DMS53 treated with DMSO at 0.1 percent for 48 hours (cell line): ENCODE results near the gene ANKRD33B.
"Not testable (repeated sequence)": the region's sequence is repeated elsewhere in the genome, so short reads cannot be mapped to it uniquely, and the experiment has no call there.

Experiments used
- DNase-seq: peaks from one replicate; lab custom pipeline; 2025; ENCODE audit not compliant: unreplicated experiment; lab: John Stamatoyannopoulos, UW

The ANKRD33B gene

DNA sequence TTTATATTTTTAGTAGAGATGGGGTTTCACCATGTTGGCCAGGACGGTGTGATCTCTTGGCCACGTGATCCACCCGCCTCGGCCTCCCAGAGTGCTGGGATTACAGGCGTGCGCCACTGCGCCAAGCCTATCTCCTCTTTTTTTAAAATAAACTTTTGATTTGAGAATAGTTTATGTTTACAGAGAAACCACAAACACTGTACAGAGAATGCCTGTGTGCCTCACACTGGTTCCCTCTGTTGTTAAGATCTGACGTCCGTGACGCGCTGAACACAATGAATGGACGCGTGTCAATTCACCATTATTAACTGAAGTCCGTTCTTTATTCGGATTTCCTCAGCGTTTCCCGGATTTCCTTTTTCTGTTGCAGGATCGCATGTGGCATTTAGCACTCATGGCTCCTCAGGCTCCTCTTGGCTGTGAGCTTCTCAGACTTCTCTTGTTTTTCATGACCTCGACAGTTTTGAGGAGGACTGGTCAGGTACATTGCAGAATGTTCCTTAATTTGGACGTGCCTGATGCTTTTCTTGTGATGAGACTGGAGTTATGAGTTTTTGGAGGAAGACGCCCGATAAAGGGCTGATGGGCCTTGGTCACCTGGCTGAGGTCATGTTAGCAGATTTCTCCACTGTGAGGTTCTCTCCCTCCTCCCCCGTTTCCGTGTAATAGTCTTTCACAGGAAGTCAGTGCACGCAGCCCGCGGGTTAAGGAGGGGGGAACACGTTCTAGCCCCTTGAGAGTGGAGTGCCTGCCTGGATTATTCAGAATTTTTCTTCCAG is 69.6 kb downstream of the ANKRD33B start:
- no peak for DNase-seq

DNA sequence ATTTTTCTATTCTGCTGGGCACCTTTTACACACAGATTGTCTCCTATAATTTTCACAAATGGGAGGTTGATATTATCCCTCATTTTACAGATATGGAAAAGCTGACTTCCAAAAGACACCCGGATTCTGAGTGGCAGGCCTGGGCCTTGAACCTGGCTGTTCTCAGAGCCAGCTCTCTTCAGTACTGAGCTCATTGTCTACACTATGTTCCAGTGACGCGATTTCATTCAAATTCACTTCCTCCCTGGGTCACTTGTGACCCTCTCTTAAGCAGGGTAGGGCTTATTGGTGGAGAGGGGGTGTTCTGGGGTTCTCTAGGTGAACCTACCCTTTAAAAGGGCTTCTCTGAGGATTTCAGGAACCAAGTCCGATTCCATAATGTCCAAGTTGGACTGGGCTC is 70.2 kb downstream of the ANKRD33B start:
- DNase-seq: no peak

DNA sequence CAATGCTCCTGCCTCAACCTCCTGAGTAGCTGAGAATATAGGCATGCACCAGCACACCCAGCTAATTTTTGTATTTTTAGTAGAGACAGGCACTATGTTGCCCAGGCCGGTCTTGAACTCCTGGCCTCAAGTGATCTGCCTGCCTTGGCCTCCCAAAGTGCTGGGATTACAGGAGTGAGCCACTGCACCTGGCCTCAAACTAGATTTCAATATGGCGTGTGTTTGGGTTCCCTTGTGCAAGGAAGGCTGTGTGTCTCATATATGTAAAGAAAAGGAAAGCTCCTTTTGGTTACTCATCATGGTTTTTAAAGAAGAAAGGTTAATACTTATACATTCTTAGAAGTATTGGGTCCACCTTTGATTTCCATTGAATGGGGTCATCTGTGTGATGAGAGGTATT is 70.7 kb downstream of the ANKRD33B start:
- no peak for DNase-seq

DNA sequence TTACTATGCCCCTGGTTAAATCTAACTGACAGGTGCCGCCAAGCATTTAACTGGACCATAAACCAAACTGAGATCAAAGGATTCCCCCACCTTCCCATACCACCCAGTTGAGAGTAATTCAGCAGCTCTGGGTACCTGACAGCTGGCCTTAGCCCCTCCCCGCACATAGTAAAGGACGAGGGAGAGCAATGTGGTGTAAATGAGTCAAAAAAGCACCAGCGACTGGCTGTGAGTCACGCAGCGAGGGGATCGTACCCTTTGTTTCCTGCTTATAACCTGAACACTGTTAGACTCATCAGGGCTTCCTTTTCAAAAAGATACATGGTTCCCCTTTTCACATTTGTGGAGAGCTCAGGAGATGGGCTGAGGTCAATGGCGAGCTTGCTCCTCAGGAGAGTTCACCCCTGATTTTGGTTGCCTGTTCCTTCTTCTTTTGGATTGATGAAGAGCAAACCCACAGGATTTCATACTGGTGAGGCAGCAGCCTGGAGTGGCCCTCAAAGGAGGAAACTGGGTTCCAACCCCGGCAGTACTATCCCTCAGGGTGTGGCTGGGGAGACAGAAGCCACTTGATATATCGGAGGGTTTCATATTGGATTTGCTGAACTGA is 71.5 kb downstream of the ANKRD33B start:
- DNase-seq: no peak

DNA sequence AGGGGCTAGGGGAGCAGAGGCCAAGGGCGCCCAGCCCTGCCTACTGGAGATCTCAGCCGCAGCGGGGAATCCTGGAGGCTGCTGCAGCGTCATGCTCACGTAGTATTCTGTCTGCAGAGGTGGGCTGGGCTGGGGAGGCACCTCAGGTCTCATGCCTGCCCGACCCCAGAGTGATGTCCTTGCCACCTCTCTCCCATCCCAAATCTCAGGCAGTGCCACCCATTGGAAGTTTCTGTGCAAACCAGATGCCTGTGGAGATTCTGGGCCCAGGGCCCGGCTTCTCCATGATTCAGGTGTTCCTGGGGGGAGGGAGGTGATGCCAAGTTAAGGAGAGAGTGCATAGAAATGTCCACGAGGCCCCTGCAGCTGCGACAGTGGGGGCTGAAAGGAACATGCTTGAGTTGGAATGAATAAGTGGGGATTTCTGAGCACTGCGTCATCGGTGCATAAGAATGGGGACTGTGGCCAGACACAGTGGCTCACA is 72.0 kb downstream of the ANKRD33B start:
- DNase-seq: no peak

DNA sequence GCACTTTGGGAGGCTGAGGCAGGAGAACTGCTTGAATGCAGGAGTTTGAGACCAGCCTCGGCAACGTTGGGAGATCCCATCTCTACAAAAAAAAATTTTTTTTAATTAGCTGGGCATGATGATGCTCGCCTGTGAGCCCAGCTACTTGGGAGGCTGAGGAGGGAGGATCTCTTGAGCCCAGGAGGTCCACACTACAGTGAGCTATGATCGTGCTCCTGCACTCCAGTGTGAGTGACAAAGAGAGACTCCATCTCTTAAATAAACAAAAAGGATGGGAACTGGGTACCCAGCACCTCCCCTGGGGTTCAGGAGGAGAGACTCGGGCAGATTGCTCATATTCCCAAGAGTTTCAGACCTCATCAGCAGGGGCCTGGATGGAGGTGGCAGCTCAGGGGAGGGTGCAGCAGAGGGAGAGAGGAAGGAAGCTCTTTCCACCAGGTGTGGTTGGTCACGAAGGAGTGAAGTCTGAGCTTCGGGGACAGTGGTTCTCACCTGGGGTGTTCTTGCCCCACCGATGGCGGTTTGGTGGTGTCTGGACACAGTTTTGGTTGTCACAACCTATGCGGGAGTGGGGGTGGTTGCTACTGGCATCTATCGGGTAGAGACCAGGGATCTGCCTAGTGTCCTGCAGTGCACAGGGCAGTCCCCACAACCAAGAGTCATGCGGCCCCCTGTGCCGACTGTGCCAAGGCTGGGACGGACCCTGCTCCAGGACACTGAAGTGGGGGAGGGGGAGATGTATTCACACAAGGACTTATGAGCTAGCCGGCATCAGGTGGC is 72.7 kb downstream of the ANKRD33B start:
- no peak for DNase-seq

DNA sequence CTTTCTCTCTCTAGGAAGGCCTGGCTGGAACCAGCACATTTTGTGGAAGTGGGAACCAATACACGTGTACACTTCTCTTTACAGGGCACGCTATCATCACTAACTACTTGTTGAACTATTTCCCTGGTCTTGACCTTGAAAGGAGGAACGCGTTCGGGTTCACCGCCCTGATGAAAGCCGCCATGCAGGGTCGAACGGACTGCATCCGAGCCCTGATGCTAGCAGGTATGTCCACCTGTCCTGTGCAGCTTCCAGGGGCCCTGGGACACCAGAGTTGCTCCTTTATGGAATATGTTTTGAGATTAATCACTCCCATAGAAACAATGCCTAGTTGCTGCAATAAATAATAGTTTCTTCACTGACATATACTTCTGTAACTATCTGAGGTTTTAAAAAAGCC is 74.1 kb downstream of the ANKRD33B start:
- DNase-seq: no peak

DNA sequence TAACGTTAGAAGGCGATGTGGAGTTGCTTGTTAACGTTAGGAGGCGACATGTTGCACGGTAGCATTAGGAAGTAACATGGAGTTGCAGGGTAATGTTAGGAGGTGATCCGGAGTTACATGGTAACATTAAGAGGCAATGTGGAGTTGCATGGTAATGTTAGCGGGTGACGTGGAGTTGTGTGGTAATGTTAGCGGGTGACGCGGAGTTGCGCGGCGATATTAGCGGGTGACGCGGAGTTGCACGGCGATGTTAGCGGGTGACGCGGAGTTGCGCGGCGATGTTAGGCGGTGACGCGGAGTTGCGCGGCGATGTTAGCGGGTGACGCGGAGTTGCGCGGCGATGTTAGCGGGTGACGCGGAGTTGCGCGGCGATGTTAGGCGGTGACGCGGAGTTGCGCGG is 74.9 kb downstream of the ANKRD33B start:
- not testable (repeated sequence) for DNase-seq

DNA sequence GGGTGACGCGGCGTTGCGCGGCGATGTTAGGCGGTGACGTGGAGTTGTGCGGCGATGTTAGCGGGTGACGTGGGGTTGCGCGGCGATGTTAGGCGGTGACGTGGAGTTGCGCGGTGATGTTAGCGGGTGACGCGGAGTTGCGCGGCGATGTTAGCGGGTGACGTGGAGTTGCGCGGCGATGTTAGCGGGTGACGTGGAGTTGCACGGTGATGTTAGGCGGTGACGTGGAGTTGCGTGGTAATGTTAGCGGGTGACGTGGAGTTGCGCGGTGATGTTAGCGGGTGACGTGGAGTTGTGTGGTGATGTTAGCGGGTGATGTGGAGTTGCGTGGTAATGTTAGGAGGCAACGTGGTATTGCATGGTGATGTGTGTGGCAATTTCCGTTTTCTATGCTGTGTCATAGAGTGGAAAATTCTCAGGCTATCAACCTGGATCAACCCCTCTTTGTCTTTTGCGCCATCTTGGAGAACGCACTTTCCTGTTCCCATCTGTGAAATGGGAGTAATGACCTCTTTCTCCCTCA is 76.0 kb downstream of the ANKRD33B start:
- DNase-seq: no peak

DNA sequence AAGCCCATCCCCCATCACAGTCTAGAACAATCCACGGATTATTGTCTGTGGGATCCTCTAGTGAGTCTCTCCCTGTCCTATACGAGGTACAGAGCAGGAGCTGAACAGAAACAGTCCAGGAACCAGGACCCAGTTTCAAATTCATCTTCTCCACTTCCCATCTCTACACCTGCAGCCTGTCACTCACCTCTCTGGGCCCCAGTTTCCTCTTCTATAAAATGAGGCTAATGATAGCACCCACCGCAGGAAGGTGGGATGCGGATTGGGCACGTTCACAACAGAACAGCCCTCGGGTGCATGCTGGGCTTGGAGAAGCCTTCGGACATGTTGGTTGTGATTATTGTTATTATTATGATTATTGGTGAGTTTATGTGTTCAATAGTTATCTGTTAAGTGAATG is 78.5 kb downstream of the ANKRD33B start:
- no peak for DNase-seq

DNA sequence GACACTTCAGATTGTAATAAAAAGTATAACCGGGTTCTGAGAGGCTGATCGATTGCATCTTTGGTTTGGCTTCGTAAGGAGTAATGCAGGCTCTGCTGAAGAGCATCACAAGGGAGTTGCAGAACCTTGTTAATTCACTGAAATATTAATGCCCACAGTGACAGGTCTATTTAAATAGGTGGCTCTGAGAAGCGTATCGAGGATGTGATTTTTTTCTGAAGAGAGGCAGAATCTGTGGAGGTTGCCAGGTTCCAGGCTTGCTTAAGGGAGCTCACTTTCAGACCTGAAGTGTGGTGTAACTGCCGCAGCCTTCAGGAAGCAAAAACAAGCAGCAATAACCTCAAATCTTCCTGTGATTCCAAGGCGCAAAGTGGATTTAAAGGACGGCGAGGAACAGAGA is 80.3 kb downstream of the ANKRD33B start:
- no peak for DNase-seq

DNA sequence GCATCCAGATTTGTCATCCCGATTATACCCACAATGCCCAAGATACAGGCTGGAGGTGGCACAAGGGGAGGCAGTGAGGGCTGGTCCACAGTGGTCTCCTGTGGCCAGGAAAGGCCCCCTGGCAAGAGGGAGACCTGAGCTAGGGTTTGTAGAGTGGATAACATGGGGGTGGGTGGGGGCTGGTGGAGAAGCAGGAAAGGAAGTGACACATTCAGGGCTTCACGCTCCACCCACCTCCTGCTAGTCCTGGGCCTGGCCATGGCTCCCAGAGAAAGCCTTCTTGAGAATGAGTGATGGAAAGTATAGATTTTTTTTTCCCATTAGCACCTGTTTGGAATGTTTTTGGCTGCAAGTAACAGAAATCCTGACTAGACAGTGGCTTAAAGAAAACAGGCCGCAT is 81.3 kb downstream of the ANKRD33B start:
- no peak for DNase-seq

DNA sequence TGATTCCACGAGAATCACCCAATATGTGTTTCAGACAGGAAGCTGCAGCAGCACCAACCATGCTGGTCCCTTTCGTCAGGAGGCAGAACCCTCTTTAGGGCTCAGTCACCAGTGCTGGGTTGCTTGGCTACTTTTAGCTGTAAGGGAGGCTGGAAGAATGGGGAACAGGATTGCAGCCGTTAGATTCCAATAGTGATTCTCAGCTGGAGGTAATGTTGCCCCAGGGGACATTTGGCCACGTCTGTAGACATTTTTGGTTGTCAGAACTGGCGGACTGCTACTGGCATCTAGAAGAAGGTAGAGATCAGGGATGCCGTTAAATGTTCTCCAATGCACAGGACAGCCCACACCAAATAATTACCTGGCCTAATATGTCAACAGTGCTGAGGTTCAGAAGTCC is 81.8 kb downstream of the ANKRD33B start:
- DNase-seq: no peak

DNA sequence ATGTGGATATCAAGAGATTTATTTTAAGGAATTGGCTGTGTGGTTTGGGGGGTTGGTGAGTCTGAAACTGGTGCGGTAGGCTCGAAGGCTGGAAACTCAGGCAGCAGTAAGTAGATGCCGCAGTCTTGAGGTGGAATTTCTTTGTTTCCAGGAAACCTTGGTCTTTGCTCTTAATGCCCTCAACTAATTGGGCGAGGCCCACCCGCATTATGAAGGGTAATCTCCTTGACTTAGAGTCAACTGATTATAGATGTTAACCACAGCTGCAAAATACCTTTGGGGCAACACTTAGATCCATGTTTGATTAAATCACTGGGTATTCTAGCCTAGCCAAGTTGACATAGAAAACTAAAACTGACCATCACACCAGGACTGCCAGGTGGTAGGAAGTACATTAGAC is 83.8 kb downstream of the ANKRD33B start:
- no peak for DNase-seq

DNA sequence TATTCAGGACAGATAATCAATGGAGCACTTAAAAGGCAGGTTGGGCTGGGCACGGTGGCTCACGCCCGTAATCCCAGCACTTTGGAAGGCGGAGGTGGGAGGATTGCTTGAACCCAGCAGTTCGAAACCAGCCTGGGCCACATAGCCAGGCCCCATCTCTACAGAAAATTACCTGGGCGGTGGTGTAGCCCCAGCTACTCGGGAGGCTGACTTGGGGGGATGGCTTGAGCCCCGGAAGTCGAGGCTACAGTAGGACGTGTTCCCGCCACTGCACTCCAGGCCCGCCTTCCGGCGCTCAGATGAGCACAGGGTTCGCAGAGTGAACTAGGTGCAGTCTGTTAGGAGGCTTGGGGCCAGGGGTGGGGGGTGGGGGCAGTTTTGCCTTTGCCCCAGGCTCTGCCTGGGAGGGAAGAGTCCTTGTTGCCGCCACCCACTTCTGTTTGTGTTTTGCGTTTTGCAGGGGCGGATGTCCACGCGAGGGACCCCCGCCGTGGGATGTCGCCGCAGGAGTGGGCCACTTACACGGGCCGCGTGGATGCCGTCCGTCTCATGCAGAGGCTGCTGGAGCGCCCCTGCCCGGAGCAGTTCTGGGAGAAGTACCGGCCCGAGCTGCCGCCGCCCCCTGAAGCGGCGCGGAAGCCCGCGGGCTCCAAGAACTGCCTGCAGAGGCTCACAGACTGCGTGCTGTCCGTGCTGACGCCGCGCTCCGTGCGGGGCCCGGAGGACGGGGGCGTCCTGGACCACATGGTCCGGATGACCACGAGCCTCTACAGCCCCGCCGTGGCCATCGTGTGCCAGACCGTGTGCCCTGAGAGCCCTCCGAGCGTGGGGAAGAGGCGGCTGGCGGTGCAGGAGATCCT is 85.2 kb downstream of the ANKRD33B start:
- no peak for DNase-seq

DNA sequence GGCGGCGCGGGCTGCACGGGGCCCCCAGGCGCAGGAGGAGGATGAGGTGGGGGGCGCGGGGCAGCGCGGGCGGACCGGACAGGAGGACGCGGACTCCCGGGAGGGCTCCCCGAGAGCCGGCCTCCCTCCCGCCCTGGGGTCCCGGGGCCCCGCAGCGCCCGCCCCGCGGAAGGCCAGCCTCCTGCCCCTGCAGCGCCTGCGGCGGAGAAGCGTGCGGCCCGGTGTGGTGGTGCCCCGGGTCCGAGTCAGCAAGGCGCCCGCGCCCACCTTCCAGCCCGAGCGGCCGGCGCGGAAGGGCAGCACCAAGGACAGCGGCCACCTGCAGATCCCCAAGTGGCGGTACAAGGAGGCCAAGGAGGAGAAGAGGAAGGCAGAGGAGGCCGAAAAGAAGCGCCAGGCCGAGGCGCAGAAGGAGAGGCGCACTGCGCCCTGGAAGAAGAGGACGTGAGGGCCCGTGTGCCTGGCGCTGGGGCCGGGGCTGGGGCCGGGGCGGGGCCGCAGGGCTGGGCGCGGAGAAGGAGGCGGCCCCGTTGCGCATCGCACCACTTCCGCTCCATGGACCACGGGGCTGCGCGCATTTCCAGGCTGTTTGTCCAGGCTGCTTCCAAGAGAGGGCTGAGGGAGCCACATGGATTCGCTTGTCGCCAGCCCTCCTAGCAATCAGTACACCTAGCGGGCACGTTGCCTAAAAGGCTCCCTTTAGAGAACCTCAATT is 86.0 kb downstream of the ANKRD33B start:
- no peak for DNase-seq

DNA sequence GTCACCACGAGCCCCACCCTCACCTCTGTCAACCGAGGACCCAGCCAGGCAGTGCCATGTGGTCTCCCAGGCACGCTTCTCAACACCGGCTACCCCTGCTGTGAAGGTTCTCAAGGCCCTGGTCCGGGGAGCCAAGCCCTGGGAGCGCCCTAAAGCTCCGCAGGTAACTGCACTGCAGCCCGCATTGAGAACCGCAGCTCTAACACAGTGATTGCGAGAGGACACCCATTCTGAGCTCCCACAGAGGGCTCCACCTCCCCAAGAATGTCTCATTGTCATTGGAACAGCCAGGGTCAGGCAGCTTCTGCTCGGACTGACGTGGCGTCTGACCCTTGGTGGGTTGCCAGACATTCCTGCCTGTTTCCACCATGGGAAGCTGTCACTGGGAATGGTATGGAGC is 88.3 kb downstream of the ANKRD33B start:
- no peak for DNase-seq

DNA sequence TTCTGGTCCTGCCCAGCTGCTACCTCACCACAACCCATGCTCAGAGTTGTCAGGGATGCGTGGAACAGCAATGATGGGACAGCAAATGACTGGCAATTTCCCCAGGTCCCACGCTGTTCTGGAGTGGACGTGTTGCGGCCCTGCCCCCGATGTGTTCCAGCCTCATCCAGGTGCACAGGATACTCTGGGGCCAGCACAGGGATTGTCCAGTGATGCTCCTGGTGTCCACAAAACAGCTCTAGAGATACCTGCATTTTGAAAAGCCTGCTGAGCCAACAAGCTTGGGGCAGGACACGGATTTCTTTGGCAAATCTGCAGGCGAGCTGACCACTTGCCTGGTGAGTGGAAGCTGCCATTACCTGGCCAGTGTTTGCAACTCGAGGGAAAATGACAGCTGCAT is 88.7 kb downstream of the ANKRD33B start:
- no peak for DNase-seq

DNA sequence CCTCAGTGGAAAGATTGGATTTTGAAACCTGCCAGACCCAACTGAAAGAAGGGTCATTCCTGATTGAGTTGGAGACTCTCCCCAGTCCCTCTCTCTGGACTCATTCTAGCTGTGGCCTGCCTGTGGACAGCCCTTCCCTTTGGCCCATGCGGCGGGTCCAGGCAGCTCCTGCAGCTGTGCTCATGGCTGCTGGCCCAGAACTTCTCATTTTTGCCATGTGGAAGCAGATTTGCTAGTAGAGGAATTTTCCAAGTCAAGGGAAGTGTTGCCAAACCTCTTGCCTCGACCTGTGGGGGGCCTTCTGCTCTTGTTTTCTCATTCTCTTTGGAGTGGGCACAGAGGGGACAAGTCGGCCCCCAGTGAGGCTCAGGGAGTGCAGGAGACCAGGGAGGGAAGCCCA is 89.2 kb downstream of the ANKRD33B start:
- no peak for DNase-seq

DNA sequence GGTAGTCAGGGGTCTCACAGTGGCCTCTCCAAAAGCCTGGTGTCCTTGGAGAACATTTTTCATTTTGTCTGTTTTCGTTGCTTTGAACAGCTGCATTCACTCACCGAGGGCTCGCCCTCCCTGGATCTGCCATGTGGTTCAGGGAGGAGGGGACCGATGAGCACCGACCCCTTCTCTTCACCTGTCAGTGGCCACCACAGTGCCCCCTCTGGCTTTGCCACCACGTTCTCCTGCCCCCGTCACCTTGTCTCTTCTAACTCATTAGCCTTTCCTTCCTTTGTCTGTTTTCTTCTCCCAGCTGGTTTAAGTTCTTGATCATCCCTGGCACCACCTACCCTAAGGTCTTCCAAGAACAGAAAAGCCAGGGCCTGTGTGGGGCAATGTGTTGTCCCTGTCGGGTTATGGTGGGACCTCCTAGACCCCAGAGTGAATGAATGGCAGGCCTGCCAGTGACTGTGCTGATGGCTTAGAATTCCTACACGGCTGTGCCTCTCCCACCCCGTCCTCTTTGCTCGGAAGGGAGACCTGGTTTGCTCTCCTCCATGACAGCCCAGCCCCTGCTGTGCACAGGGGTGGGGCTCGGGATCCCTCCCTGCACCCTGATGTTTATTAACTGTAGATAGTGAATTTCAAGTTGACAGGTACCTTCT is 90.0 kb downstream of the ANKRD33B start:
- no peak for DNase-seq
